Hippocampal formation (tissue), 2 donors: Measurements from ENCODE around the gene ANXA6.
"Not testable (repeated sequence)": the region's sequence is repeated elsewhere in the genome, so short reads cannot be mapped to it uniquely, and the experiment has no call there.

Source experiments
- DNase-seq, 2 donors: peaks; one replicate each; lab custom pipeline; 2025; lab: John Stamatoyannopoulos, UW

ANXA6 gene

GRCh38 chr5:151180291-151180690 is 22.7 kb upstream of the ANXA6 start:
- DNase-seq = no peak

GRCh38 chr5:151179489-151179840 is 21.9 kb upstream of the ANXA6 start:
- no peak for DNase-seq

- no peak for DNase-seq
Observed at GRCh38 chr5:151178777-151179488, 21.4 kb upstream of the ANXA6 start.

GRCh38 chr5:151178372-151178771 is 20.8 kb upstream of the ANXA6 start:
- DNase-seq = no peak

- DNase-seq = not testable (repeated sequence)
Observed at GRCh38 chr5:151176268-151176667, 18.7 kb upstream of the ANXA6 start.

- DNase-seq = no peak
Observed at GRCh38 chr5:151174612-151175101, 17.1 kb upstream of the ANXA6 start.

GRCh38 chr5:151173711-151174611 is 16.4 kb upstream of the ANXA6 start:
- no peak for DNase-seq

- DNase-seq = no peak
Observed at GRCh38 chr5:151171529-151171928, 13.9 kb upstream of the ANXA6 start.

- DNase-seq = no peak
Observed at GRCh38 chr5:151168602-151169344, 11.2 kb upstream of the ANXA6 start.

- DNase-seq = no peak
Observed at GRCh38 chr5:151167022-151167421, 9.4 kb upstream of the ANXA6 start.

GRCh38 chr5:151164687-151165392 is 7.3 kb upstream of the ANXA6 start:
- DNase-seq = peak; percentile 68 to 70

- no peak for DNase-seq
Observed at GRCh38 chr5:151162776-151163175, 5.2 kb upstream of the ANXA6 start.

- DNase-seq = no peak
Observed at GRCh38 chr5:151159649-151160373, 2.2 kb upstream of the ANXA6 start.

- DNase-seq = no peak
Observed at GRCh38 chr5:151158287-151158661, 695 bp upstream of the ANXA6 start.

GRCh38 chr5:151156507-151157420 is 815 bp downstream of the ANXA6 start:
- no peak for DNase-seq

GRCh38 chr5:151155775-151156506 is 1.6 kb downstream of the ANXA6 start:
- DNase-seq = no peak

- DNase-seq = no peak
Observed at GRCh38 chr5:151154931-151155774, 2.4 kb downstream of the ANXA6 start.

GRCh38 chr5:151153766-151154272 is 3.8 kb downstream of the ANXA6 start:
- DNase-seq = no peak
